Transverse colon (tissue), 4 donors: ENCODE measurements around the gene ZC3H18. TPM values are rescaled to one million over a fixed set of nuclear protein-coding genes. Genes with fewer than 3 reads are reported as not detected.
"Not testable (repeated sequence)": the region's sequence is repeated elsewhere in the genome, so short reads cannot be mapped to it uniquely, and the experiment has no call there.

Experiments used
- DNase-seq: peaks from one replicate; pipeline ENCODE4 v3.0.0-alpha.2; 2019
- H3K27ac ChIP-seq, 4 donors: fragments of 200-600 bp; sonication (generic); 2 replicates each; pipeline ENCODE4 v1.5.1; 2016 to 2018; ENCODE audit warnings: inconsistent platforms in 4 of 4
- H3K27me3 ChIP-seq: fragments of 200-600 bp; sonication (generic); 2 replicates; pipeline ENCODE4 v1.5.1; 2017; ENCODE audit warnings: inconsistent platforms
- H3K36me3 ChIP-seq, 4 donors: fragments of 200-600 bp; sonication (generic); 2 replicates each; pipeline ENCODE4 v1.5.1; 2017 to 2019; ENCODE audit warnings: inconsistent platforms in 4 of 4
- H3K4me1 ChIP-seq, 4 donors: fragments of 200-600 bp; sonication (generic); 2 replicates each; pipeline ENCODE4 v1.5.1; 2017 to 2020; ENCODE audit warnings: inconsistent platforms in 4 of 4
- H3K4me3 ChIP-seq, 4 donors: fragments of 200-600 bp; sonication (generic); 1 replicate in 1 of 4; 2 replicates in 3 of 4; pipeline versions ENCODE4 v1.5.1 to v1.6.1; 2017 to 2019; ENCODE audit warnings: inconsistent platforms in 4 of 4
- H3K9me3 ChIP-seq, 2 donors: fragments of 200-600 bp; sonication (generic); 2 replicates each; pipeline ENCODE4 v1.5.1; 2017 to 2019; ENCODE audit warnings: inconsistent platforms in 2 of 2
- EP300 ChIP-seq: sonication (generic); formaldehyde crosslinking; IDR thresholded peaks from one replicate; pipeline ENCODE4 v1.6.1; 2017; ENCODE audit warnings: antibody characterized with exemption, low read depth
- POLR2A ChIP-seq: fragments of 450-650 bp; IDR thresholded peaks from one replicate; pipeline ENCODE4 v1.6.1; 2016; ENCODE audit warnings: antibody characterized with exemption, mild to moderate bottlenecking, moderate library complexity
- POLR2AphosphoS5 ChIP-seq, 3 donors: sonication (generic); formaldehyde crosslinking; IDR thresholded peaks; one replicate each; pipeline ENCODE4 v1.6.1; 2016; ENCODE audit warnings: antibody characterized with exemption in 3 of 3
- WGBS, 2 donors: methylation state at CpG; one replicate each; pipeline ENCODE4 v1.1.5; 2018; ENCODE audit warnings: low coverage in 1 of 2; 5-methylcytosine and 5-hydroxymethylcytosine counted together
- in situ Hi-C, 4 donors: fragments of 200-750 bp; cut with MboI; loops; one replicate each; pipeline versions ENCODE4 v1.15.0 to v1.15.1; 2017; ENCODE audit warnings: low sequenced_read_pairs in 3 of 4, low pct_ligation_motif_present in 1 of 4, low pct_unique_long_range_greater_than_20kb in 1 of 4
- intact Hi-C: fragments of 100-400 bp; cut with DNase I; formaldehyde crosslinking; loops from one replicate; pipeline ENCODE4 v1.15.1; 2023; ENCODE audit warnings: low total_unique reads
- total RNA-seq, 4 donors: library from RNA; depleted of rRNA; stranded (reverse); fragments of >200 nt; gene quantifications; one replicate each; pipeline ENCODE4 v1.1.0, GENCODE V29; 2016
- TF ChIP-seq, protein P1 (sequence below), 5 experiments: fragments of 200-600 bp in 3 of 5; fragments of 450-650 bp in 2 of 5; sonication (generic) in 3 of 5; IDR thresholded peaks; 1 replicate in 2 of 5; 2 replicates in 3 of 5; pipeline ENCODE4 v1.5.1; 2016 to 2017; ENCODE audit warnings: antibody characterized with exemption in 5 of 5, inconsistent platforms in 3 of 5, mild to moderate bottlenecking in 2 of 5, moderate library complexity in 1 of 5

Gene ZC3H18
- total RNA-seq, 4 donors from 2014 or later: 17.9 to 50.5 (median 25.5) TPM

DNA sequence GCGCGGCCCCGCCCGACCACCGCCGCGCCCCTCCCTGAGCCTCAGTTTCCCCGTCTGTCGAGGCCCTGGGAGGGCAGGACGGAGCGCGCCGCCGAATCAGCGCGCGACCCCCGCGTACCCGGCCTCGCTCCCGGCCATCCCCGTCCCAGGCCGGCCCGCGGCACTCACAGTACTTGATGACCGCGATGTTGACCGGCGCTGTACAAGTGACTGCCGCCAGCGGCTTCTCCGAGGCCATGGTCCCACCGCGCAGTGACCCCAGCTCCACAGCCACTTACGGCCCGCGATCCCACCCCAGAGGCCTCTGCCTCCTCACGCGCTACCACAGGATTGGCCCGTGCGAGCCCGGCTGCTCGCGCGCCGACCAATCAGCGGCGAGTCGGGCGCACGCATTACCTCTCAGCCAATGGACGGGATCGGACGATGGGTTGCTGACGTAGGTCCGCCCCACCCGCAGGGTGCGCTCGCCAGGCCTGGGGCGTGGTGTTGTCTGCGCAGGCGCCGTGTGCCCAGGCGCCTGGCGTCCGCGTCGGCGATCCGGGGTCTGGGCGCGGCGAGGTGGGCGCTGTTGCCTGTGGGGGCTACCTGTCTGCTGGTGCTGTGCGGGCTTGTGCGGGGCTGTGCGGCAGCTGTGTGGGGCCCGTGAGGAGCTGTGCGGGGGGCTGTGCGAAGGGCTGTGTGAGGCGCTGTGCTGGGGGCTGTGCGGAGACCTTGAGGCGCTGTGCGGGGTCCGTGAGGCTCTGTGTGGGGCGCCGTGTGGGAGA lies 92.8 kb downstream of the ZC3H18 start, which contains the start of gene MVD:
MVD (minus strand) TSS at position 249 of the 764 bp plus-strand sequence; CDS start at position 238, 11 bp downstream.
- Histone ChIP-seq H3K27ac (peak within 1 kb of the TSS; percentile 84 to 94 (median 90)), H3K9me3 (no peaks in the 10 kb centered on the region), H3K4me3 (peak within 1 kb of the TSS; percentile 55 to 94 (median 80)), H3K36me3 (no peaks in the 10 kb centered on the region), H3K27me3 (no peaks in the 10 kb centered on the region), H3K4me1 (peaks cover 0 to 25% (median 14%) of the 10 kb centered on the region in 4 donors)
- intact Hi-C loops (no loop called here), in situ Hi-C loops (no loop called here)
- WGBS, 2 donors: 2% methylated on average over 48 of the region's 88 CpGs; no CpG with 5 or more reads in 1 of the 2 donors
- peak; percentile 98 for DNase-seq
- no peak for TF ChIP-seq EP300
- peak; percentile 95 for TF ChIP-seq POLR2A
- peak; percentile 92 to 97 (median 92) for TF ChIP-seq POLR2AphosphoS5 (IDR thresholded peaks at IDR 0.05)
- TF ChIP-seq, protein P1, sequence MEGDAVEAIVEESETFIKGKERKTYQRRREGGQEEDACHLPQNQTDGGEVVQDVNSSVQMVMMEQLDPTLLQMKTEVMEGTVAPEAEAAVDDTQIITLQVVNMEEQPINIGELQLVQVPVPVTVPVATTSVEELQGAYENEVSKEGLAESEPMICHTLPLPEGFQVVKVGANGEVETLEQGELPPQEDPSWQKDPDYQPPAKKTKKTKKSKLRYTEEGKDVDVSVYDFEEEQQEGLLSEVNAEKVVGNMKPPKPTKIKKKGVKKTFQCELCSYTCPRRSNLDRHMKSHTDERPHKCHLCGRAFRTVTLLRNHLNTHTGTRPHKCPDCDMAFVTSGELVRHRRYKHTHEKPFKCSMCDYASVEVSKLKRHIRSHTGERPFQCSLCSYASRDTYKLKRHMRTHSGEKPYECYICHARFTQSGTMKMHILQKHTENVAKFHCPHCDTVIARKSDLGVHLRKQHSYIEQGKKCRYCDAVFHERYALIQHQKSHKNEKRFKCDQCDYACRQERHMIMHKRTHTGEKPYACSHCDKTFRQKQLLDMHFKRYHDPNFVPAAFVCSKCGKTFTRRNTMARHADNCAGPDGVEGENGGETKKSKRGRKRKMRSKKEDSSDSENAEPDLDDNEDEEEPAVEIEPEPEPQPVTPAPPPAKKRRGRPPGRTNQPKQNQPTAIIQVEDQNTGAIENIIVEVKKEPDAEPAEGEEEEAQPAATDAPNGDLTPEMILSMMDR (IDR thresholded peaks at IDR 0.05): no peak

DNA sequence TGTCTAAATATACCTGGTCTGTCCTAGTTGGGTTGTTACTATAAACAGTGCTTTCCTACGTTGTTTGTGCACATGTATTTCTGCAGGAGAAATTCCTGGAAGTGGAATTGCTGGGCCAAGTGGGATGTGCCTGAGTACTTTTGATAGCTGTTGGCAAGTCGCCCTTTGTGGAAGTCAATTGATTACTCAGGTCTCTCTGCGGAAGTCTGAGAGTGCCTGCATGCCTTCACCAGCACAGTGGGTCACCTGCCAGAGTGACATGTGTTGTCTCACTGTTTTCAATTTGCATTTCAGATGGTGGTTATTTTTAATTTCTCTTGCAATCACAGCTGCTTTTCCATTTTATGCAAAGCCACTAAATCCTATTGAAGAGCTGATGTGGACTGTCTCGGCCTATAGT lies 94.9 kb downstream of the ZC3H18 start:
- 80% methylated on average over 4 of the region's 4 CpGs; no CpG with 5 or more reads in 1 of the 2 donors for WGBS, 2 donors
- DNase-seq: no peak
- Histone ChIP-seq H3K4me3 (no peak overlapping the region), H3K36me3 (no peaks in the 10 kb centered on the region), H3K4me1 (peaks cover 0 to 21% (median 14%) of the 10 kb centered on the region in 4 donors), H3K9me3 (no peaks in the 10 kb centered on the region), H3K27me3 (no peaks in the 10 kb centered on the region), H3K27ac (no peak overlapping the region)
- no peak for TF ChIP-seq EP300
- no peak for TF ChIP-seq POLR2A
- TF ChIP-seq POLR2AphosphoS5 (IDR thresholded peaks at IDR 0.05): no peak
- TF ChIP-seq, protein P1 (IDR thresholded peaks at IDR 0.05): no peak
- in situ Hi-C loops: no loop called here
- intact Hi-C loops: no loop called here

DNA sequence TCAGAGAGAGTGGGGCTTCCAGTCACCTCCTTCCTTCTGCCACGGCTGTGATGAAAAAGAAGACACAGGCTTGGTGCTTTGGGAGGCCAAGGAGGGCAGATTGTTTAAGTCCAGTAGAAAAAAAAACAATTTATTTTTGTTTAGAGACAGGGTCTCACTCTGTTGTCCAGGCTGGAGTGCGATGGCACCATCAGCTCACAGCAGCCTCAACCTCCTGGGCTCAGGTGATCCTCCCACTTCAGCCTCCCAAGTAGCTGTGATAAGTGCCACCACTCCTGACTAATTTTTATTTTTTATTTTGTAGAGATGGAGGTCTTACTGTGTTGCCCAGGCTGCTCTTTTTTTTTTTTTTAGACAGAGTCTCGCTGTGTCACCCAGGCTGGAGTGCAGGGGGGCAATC lies 95.4 kb downstream of the ZC3H18 start:
- H3K4me3 ChIP-seq: no peak overlapping the region
- H3K9me3 ChIP-seq: no peaks in the 10 kb centered on the region
- no peaks in the 10 kb centered on the region for H3K36me3 ChIP-seq
- intact Hi-C loops: no loop called here
- no peaks in the 10 kb centered on the region for H3K27me3 ChIP-seq
- in situ Hi-C loops: no loop called here
- DNase-seq: no peak
- 90 to 96% methylated on average over 2 to 3 of the region's 3 CpGs for WGBS, 2 donors
- no peak overlapping the region for H3K27ac ChIP-seq
- H3K4me1 ChIP-seq: peaks cover 0 to 18% (median 14%) of the 10 kb centered on the region in 4 donors
- TF ChIP-seq EP300: no peak

DNA sequence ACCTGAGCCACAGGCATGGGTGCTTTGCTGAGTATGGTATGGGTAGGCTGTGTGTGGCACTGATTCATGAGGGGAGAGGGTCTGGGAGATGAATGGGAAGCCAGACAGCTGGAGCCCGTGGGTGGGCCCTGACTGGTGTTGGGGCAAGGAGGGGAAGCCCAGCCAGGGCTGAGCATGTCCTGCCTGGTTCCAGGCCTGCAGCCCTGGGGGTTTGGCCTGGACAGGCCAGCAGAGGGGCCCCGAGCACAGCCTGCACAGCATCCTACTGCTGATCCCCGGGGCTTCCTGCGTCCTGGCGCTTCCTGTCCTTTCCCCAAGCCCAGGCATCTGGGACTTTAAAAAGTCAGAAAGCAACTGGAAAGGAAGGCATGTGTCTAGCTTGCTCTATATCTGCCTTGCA lies 97.3 kb downstream of the ZC3H18 start:
- peaks cover 0 to 7% (median 6%) of the 10 kb centered on the region in 4 donors for H3K4me1 ChIP-seq
- WGBS, 2 donors: 77% methylated on average over 5 of the region's 5 CpGs; no CpG with 5 or more reads in 1 of the 2 donors
- H3K27me3 ChIP-seq: no peaks in the 10 kb centered on the region
- no peak overlapping the region for H3K4me3 ChIP-seq
- in situ Hi-C loops (no loop called here), intact Hi-C loops (no loop called here)
- no peak for DNase-seq
- H3K9me3 ChIP-seq: no peaks in the 10 kb centered on the region
- H3K27ac ChIP-seq: no peak overlapping the region
- TF ChIP-seq POLR2A (no peak), EP300 (no peak), POLR2AphosphoS5 (IDR thresholded peaks at IDR 0.05) (no peak)
- TF ChIP-seq, protein P1 (IDR thresholded peaks at IDR 0.05): no peak
- H3K36me3 ChIP-seq: no peaks in the 10 kb centered on the region

DNA sequence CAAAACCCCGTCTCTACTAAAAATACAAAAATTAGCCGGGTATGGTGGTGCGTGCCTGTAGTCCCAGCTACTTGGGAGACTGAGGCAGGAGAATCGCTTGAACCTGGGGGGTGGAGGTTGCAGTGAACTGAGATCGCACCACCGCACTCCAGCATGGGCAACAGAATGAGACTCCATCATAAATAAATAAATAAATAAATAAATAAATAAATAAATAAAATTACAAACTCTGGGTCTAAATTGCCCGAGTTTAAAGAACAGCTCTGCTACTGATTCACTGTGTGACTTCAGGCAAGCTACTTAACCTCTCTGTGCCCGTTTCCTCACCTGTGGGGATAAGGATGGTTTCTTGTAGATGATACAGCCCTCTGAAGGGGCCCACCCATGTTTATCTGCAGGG lies 99.3 kb downstream of the ZC3H18 start:
- H3K27ac ChIP-seq, DNase-seq, intact Hi-C loops, H3K27me3 ChIP-seq, H3K9me3 ChIP-seq, H3K36me3 ChIP-seq, in situ Hi-C loops, H3K4me3 ChIP-seq, H3K4me1 ChIP-seq: not testable (repeated sequence)
- 87 to 90% methylated on average over 3 to 8 of the region's 8 CpGs for WGBS, 2 donors
